SK-N-SH (cell line): ENCODE data around the gene PARP14.

Experiments
- CTCF ChIP-seq: fragments of 200-600 bp; sonication (generic); IDR thresholded peaks from 2 replicates; pipeline ENCODE4 v1.6.1; 2017; ENCODE audit warnings: antibody characterized with exemption, mild to moderate bottlenecking, moderate library complexity
- ELF1 ChIP-seq: IDR thresholded peaks from 2 replicates; pipeline ENCODE4 v1.4.0; 2012
- EP300 ChIP-seq, 2 experiments: IDR thresholded peaks; 2 replicates each; pipeline versions ENCODE4 v1.4.0 to v1.6.1; 2012; ENCODE audit warnings: borderline replicate concordance in 1 of 2, low read depth in 1 of 2, low read length in 1 of 2
- FOXJ3 ChIP-seq: sonication (generic); formaldehyde crosslinking; IDR thresholded peaks from 2 replicates; pipeline ENCODE4 v1.5.1; 2020; ENCODE audit warnings: mild to moderate bottlenecking, missing genetic modification reagents
- RCOR1 ChIP-seq: fragments of 150-350 bp; IDR thresholded peaks from 2 replicates; pipeline ENCODE4 v1.6.1; 2017; ENCODE audit warnings: antibody characterized with exemption, low read length
- USF2 ChIP-seq: fragments of 150-350 bp; IDR thresholded peaks from 2 replicates; pipeline ENCODE4 v1.6.1; 2017; ENCODE audit warnings: antibody characterized with exemption, low read length, low read depth, borderline replicate concordance

- TF ChIP-seq USF2 (no peak), CTCF (no peak), EP300 (IDR thresholded peaks at IDR 0.05; ENCODE audit: borderline replicate concordance in 1 of 2, low read depth in 1 of 2, low read length in 1 of 2) (no peak), FOXJ3 (no peak), RCOR1 (no peak), ELF1 (no peak)
Measured at GRCh38 chr3:122635789-122636188, 44.9 kb upstream of the PARP14 start.
